ENCODE results near the gene KIAA1614.

Gene KIAA1614

DNA sequence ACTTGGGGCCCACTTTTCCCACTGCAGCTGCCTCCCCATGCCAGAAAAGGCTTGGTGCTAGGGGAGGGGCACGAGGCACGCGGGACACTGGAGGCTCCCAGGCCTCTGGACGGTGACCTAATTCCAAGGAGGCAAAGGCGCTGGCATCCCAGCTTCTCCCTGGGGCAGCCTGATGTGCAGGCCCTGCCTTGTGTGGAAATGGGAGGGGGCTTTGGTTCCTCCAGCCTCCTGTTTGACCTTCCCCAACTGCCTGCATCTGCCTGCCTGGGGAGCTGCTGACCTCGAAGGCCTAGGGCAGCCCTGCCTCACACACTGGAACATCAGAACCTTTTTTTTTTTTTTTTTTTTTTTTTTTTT, 39.9 kb downstream of the KIAA1614 start:
- no peaks in the 10 kb centered on the region for H3K27me3 ChIP-seq (ENCODE audit: insufficient read depth, poor library complexity, severe bottlenecking)
- H3K4me3 ChIP-seq (replicated peaks; ENCODE audit: insufficient read depth, low read length): no peak overlapping the region
- H3K27ac ChIP-seq (replicated peaks): no peak overlapping the region
- no peak for TF ChIP-seq SPI1 (IDR thresholded peaks at IDR 0.05; ENCODE audit: borderline replicate concordance, low read depth)
- TF ChIP-seq GABPA (IDR thresholded peaks at IDR 0.05; ENCODE audit: low read depth): no peak
- TF ChIP-seq, protein P1, sequence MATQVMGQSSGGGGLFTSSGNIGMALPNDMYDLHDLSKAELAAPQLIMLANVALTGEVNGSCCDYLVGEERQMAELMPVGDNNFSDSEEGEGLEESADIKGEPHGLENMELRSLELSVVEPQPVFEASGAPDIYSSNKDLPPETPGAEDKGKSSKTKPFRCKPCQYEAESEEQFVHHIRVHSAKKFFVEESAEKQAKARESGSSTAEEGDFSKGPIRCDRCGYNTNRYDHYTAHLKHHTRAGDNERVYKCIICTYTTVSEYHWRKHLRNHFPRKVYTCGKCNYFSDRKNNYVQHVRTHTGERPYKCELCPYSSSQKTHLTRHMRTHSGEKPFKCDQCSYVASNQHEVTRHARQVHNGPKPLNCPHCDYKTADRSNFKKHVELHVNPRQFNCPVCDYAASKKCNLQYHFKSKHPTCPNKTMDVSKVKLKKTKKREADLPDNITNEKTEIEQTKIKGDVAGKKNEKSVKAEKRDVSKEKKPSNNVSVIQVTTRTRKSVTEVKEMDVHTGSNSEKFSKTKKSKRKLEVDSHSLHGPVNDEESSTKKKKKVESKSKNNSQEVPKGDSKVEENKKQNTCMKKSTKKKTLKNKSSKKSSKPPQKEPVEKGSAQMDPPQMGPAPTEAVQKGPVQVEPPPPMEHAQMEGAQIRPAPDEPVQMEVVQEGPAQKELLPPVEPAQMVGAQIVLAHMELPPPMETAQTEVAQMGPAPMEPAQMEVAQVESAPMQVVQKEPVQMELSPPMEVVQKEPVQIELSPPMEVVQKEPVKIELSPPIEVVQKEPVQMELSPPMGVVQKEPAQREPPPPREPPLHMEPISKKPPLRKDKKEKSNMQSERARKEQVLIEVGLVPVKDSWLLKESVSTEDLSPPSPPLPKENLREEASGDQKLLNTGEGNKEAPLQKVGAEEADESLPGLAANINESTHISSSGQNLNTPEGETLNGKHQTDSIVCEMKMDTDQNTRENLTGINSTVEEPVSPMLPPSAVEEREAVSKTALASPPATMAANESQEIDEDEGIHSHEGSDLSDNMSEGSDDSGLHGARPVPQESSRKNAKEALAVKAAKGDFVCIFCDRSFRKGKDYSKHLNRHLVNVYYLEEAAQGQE (IDR thresholded peaks at IDR 0.05; ENCODE audit: insufficient replicate concordance, low read depth): no peak
- no peak for TF ChIP-seq POLR2AphosphoS5 (IDR thresholded peaks at IDR 0.05; ENCODE audit: low read depth)
- TF ChIP-seq, protein P2, sequence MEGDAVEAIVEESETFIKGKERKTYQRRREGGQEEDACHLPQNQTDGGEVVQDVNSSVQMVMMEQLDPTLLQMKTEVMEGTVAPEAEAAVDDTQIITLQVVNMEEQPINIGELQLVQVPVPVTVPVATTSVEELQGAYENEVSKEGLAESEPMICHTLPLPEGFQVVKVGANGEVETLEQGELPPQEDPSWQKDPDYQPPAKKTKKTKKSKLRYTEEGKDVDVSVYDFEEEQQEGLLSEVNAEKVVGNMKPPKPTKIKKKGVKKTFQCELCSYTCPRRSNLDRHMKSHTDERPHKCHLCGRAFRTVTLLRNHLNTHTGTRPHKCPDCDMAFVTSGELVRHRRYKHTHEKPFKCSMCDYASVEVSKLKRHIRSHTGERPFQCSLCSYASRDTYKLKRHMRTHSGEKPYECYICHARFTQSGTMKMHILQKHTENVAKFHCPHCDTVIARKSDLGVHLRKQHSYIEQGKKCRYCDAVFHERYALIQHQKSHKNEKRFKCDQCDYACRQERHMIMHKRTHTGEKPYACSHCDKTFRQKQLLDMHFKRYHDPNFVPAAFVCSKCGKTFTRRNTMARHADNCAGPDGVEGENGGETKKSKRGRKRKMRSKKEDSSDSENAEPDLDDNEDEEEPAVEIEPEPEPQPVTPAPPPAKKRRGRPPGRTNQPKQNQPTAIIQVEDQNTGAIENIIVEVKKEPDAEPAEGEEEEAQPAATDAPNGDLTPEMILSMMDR (IDR thresholded peaks at IDR 0.05; ENCODE audit: insufficient read depth, low read length): no peak
- no peak for DNase-seq (ENCODE audit: low read depth in 1 of 2, low spot score in 1 of 2)

DNA sequence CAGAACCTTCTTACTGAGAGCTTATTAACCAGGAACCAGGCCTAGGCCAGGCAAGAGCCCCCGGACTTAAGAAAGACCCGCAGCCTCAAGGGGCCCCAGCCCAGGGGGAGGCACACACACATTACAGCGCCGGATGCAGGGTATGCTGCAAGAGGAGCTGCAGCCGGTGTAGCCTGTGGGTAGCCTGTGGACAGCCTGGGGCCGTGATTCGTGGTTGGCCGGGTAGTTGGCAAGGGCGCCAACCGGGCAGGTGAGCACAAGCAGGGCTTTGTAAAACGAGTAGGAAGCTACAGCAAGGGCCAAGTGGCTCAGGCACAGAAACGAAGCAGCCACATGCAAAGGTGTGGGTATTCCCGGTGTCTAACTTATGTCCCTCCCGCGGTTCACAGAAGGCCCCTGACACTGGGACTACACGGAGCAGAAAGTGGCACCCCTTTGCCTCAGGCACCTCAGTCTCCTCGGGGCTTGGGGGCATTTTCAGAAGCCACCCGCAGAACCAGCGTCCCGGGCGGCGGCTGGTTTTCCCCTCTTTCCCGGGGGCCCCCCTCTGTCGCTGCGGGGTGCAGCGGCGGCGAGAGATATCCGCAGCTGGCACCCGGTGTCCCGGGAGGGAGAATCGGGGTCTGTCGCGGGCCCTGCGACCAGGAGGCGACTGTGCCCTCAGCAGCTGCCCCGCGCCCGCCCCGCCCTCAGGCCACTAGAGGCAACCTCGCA, 40.8 kb downstream of the KIAA1614 start:
- Histone ChIP-seq H3K27ac (replicated peaks) (no peak overlapping the region; the same call in 1 of the 2 replicates), H3K27me3 (ENCODE audit: insufficient read depth, poor library complexity, severe bottlenecking) (no peaks in the 10 kb centered on the region), H3K4me3 (replicated peaks; ENCODE audit: insufficient read depth, low read length) (no peak overlapping the region)
- no peak for DNase-seq (ENCODE audit: low read depth in 1 of 2, low spot score in 1 of 2)
- TF ChIP-seq SPI1 (IDR thresholded peaks at IDR 0.05; ENCODE audit: borderline replicate concordance, low read depth): no peak
- TF ChIP-seq, protein P1 (IDR thresholded peaks at IDR 0.05; ENCODE audit: insufficient replicate concordance, low read depth): no peak
- TF ChIP-seq, protein P2 (IDR thresholded peaks at IDR 0.05; ENCODE audit: insufficient read depth, low read length): no peak
- TF ChIP-seq GABPA (IDR thresholded peaks at IDR 0.05; ENCODE audit: low read depth): no peak
- TF ChIP-seq POLR2AphosphoS5 (IDR thresholded peaks at IDR 0.05; ENCODE audit: low read depth): no peak

DNA sequence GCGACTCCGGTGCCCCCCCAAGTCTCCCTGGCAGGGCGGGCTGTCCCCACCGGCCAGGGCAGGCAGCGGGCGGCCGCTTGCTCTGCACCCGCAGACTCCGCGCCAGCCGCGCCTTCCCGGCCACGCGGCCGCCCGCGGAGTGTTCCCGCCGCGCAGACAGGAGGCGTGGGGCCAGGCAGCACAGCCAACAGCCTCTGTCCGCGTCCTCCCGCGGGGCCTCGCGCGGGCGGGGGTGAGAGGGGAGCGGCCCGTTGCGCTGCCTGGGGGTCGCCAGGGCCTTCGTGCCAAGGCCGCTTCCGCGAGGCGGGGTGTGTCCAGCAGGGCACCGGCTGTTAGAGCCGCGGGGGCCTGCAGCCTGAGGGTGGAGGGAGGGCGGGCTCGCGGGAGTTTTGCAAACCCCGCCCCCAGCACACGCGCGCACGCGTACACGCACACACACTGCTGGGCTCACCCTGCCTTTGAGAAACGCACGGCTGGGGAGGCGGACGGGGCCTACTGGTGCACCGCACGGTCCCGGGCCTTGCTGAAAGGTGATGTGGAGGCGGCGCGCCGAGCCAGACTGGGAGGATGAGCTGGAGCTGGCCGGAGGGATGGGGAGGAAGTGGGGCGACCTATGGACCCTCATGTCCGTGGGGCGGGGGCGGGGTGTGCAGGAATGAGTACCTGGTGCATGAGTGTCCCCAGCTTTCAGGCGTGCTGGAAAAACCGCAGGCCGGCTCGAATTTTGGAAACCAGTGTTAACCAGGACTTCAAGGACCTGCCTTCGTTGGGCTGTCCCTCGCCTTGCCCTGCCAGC, 41.5 kb downstream of the KIAA1614 start:
- no peak for TF ChIP-seq GABPA (IDR thresholded peaks at IDR 0.05; ENCODE audit: low read depth)
- TF ChIP-seq, protein P2 (IDR thresholded peaks at IDR 0.05; ENCODE audit: insufficient read depth, low read length): no peak
- TF ChIP-seq, protein P1 (IDR thresholded peaks at IDR 0.05; ENCODE audit: insufficient replicate concordance, low read depth): no peak
- no peak for TF ChIP-seq SPI1 (IDR thresholded peaks at IDR 0.05; ENCODE audit: borderline replicate concordance, low read depth)
- TF ChIP-seq POLR2AphosphoS5 (IDR thresholded peaks at IDR 0.05; ENCODE audit: low read depth): no peak
- Histone ChIP-seq H3K27ac (replicated peaks) (no peak overlapping the region), H3K4me3 (replicated peaks; ENCODE audit: insufficient read depth, low read length) (no peak overlapping the region), H3K27me3 (ENCODE audit: insufficient read depth, poor library complexity, severe bottlenecking) (no peaks in the 10 kb centered on the region)
- no peak for DNase-seq (ENCODE audit: low read depth in 1 of 2, low spot score in 1 of 2)

All from HL-60 (cell line).